HUES48 (cell line): ENCODE results near the gene GATD1.

Source experiments
- H3K27ac ChIP-seq: one replicate; pipeline ENCODE4 v1.7.0; 2013; ENCODE audit warnings: low read depth, low read length, inconsistent platforms
- H3K27me3 ChIP-seq: 2 replicates; pipeline ENCODE4 v1.6.1; 2013; ENCODE audit warnings: mild to moderate bottlenecking, low read length; ENCODE audit not compliant: control insufficient read depth, insufficient read depth
- H3K36me3 ChIP-seq: 2 replicates; pipeline ENCODE4 v1.6.1; 2013; ENCODE audit warnings: low read length; ENCODE audit not compliant: control insufficient read depth, insufficient read depth
- H3K4me1 ChIP-seq: 2 replicates; pipeline ENCODE4 v1.6.1; 2013; ENCODE audit warnings: mild to moderate bottlenecking, low read length; ENCODE audit not compliant: control insufficient read depth, insufficient read depth
- H3K4me3 ChIP-seq: 2 replicates; pipeline ENCODE4 v1.5.1; 2013; ENCODE audit warnings: mild to moderate bottlenecking, low read depth, low read length
- H3K9ac ChIP-seq: 2 replicates; pipeline ENCODE4 v1.6.1; 2013; ENCODE audit warnings: mild to moderate bottlenecking, low read depth, low read length, moderate library complexity
- H3K9me3 ChIP-seq: 2 replicates; pipeline ENCODE4 v1.6.1; 2013; ENCODE audit warnings: low read length; ENCODE audit not compliant: control insufficient read depth, insufficient read depth

Gene GATD1

GRCh38 chr11:819943-820649 is 42.8 kb upstream of the GATD1 start:
- Histone ChIP-seq H3K27ac (peak overlapping the region; percentile 73), H3K9me3 (no peaks in the 10 kb centered on the region), H3K27me3 (no peaks in the 10 kb centered on the region), H3K9ac (no peak overlapping the region), H3K4me3 (peak overlapping the region; percentile 83), H3K4me1 (peaks cover 9% of the 10 kb centered on the region), H3K36me3 (0 out of 2 replicates have a peak, but pooled peaks cover 12% of the 10 kb centered on the region)

- peak overlapping the region; percentile 69; the same call in 1 of the 2 replicates for H3K9ac ChIP-seq
- no peaks in the 10 kb centered on the region for H3K9me3 ChIP-seq
- peaks cover 9% of the 10 kb centered on the region for H3K4me1 ChIP-seq
- peak overlapping the region; percentile 83 for H3K4me3 ChIP-seq
- H3K27me3 ChIP-seq: no peaks in the 10 kb centered on the region
- H3K36me3 ChIP-seq: 0 out of 2 replicates have a peak, but pooled peaks cover 7% of the 10 kb centered on the region
- H3K27ac ChIP-seq: peak overlapping the region; percentile 73
Observed at GRCh38 chr11:819129-819931, 42.0 kb upstream of the GATD1 start.

GRCh38 chr11:818396-819128 is 41.3 kb upstream of the GATD1 start, which contains the start of gene PNPLA2:
PNPLA2 (plus strand) TSS chr11:818914; CDS start chr11:819719, 805 bp downstream.
- H3K27me3 ChIP-seq: no peaks in the 10 kb centered on the region
- peak within 1 kb of the TSS; percentile 73 for H3K27ac ChIP-seq
- H3K4me3 ChIP-seq: peak within 1 kb of the TSS; percentile 83
- H3K9ac ChIP-seq: peak within 1 kb of the TSS; percentile 69; the same call in 1 of the 2 replicates
- no peaks in the 10 kb centered on the region for H3K9me3 ChIP-seq
- H3K4me1 ChIP-seq: peaks cover 9% of the 10 kb centered on the region
- H3K36me3 ChIP-seq: peaks cover 8% of the 10 kb centered on the region

- Histone ChIP-seq H3K9ac (no peak overlapping the region), H3K9me3 (no peaks in the 10 kb centered on the region), H3K36me3 (peaks cover 28% of the 10 kb centered on the region), H3K27ac (no peak overlapping the region), H3K4me1 (peaks cover 17% of the 10 kb centered on the region), H3K27me3 (no peaks in the 10 kb centered on the region), H3K4me3 (no peak overlapping the region)
Observed at GRCh38 chr11:816433-816779, 39.1 kb upstream of the GATD1 start.

- peaks cover 22% of the 10 kb centered on the region for H3K4me1 ChIP-seq
- H3K27ac ChIP-seq: no peak overlapping the region
- peaks cover 33% of the 10 kb centered on the region for H3K36me3 ChIP-seq
- no peaks in the 10 kb centered on the region for H3K9me3 ChIP-seq
- H3K9ac ChIP-seq: no peak overlapping the region
- H3K4me3 ChIP-seq: no peak overlapping the region
- no peaks in the 10 kb centered on the region for H3K27me3 ChIP-seq
Observed at GRCh38 chr11:815675-816432, 38.6 kb upstream of the GATD1 start.

- Histone ChIP-seq H3K36me3 (peaks cover 34% of the 10 kb centered on the region), H3K4me3 (no peak overlapping the region), H3K4me1 (peaks cover 17% of the 10 kb centered on the region; the same call in 1 of the 2 replicates), H3K9ac (no peak overlapping the region), H3K27ac (peak overlapping the region; percentile 63), H3K9me3 (no peaks in the 10 kb centered on the region), H3K27me3 (no peaks in the 10 kb centered on the region)
Observed at GRCh38 chr11:813456-814096, 36.3 kb upstream of the GATD1 start.

- H3K9ac ChIP-seq: no peak overlapping the region
- no peak overlapping the region for H3K4me3 ChIP-seq
- H3K9me3 ChIP-seq: no peaks in the 10 kb centered on the region
- H3K4me1 ChIP-seq: peaks cover 13% of the 10 kb centered on the region; the same call in 1 of the 2 replicates
- H3K27ac ChIP-seq: peak overlapping the region; percentile 63
- peaks cover 34% of the 10 kb centered on the region for H3K36me3 ChIP-seq
- H3K27me3 ChIP-seq: no peaks in the 10 kb centered on the region
Observed at GRCh38 chr11:813072-813455, 35.8 kb upstream of the GATD1 start.

GRCh38 chr11:812390-812789 is 35.1 kb upstream of the GATD1 start:
- Histone ChIP-seq H3K27me3 (no peaks in the 10 kb centered on the region), H3K9ac (no peak overlapping the region), H3K9me3 (no peaks in the 10 kb centered on the region), H3K27ac (peak overlapping the region; percentile 63), H3K4me3 (no peak overlapping the region), H3K4me1 (peaks cover 13% of the 10 kb centered on the region; the same call in 1 of the 2 replicates), H3K36me3 (peaks cover 34% of the 10 kb centered on the region)

- Histone ChIP-seq H3K9ac (peak overlapping the region; percentile 100), H3K27me3 (no peaks in the 10 kb centered on the region), H3K36me3 (peaks cover 34% of the 10 kb centered on the region), H3K4me3 (peak overlapping the region; percentile 98), H3K9me3 (no peaks in the 10 kb centered on the region), H3K27ac (peak overlapping the region; percentile 63), H3K4me1 (peaks cover 13% of the 10 kb centered on the region; the same call in 1 of the 2 replicates)
Observed at GRCh38 chr11:811446-812245, 34.4 kb upstream of the GATD1 start.
